OCI-LY1 (cell line): Measurements from ENCODE around the gene HEYL.

Experiments
- H2AFZ ChIP-seq: fragments of 200-600 bp; sonication (generic), shearing (Covaris generic); 2 replicates; pipeline ENCODE4 v1.6.0; 2014; ENCODE audit warnings: antibody characterized with exemption, mild to moderate bottlenecking, low read length
- H3F3A ChIP-seq: fragments of 200-600 bp; sonication (generic), shearing (Covaris generic); 2 replicates; pipeline ENCODE4 v1.6.0; 2014; ENCODE audit warnings: mild to moderate bottlenecking, antibody characterized with exemption, low read length, moderate library complexity; ENCODE audit not compliant: insufficient read depth
- H3K27ac ChIP-seq: fragments of 200-600 bp; sonication (generic); 2 replicates; pipeline ENCODE4 v1.5.1; 2014; ENCODE audit warnings: low read length, mixed run types, mild to moderate bottlenecking, low read depth; ENCODE audit not compliant: poor library complexity, severe bottlenecking
- H3K27me3 ChIP-seq: fragments of 200-600 bp; sonication (generic); 2 replicates; pipeline ENCODE4 v1.6.0; 2014; ENCODE audit warnings: antibody characterized with exemption, mild to moderate bottlenecking, low read length, moderate library complexity; ENCODE audit not compliant: insufficient read depth
- H3K36me3 ChIP-seq: fragments of 200-600 bp; sonication (generic); 2 replicates; pipeline ENCODE4 v1.6.1; 2014; ENCODE audit warnings: mild to moderate bottlenecking, antibody characterized with exemption, low read length, moderate library complexity, mixed read lengths; ENCODE audit not compliant: insufficient read depth
- H3K4me1 ChIP-seq: fragments of 200-600 bp; sonication (generic); 2 replicates; pipeline ENCODE4 v1.5.1; 2014; ENCODE audit warnings: mild to moderate bottlenecking, low read length, moderate library complexity; ENCODE audit not compliant: insufficient read depth, severe bottlenecking
- H3K4me2 ChIP-seq: fragments of 200-600 bp; sonication (generic), shearing (Covaris generic); 2 replicates; pipeline ENCODE4 v1.6.1; 2014; ENCODE audit warnings: low read length
- H3K4me3 ChIP-seq: fragments of 200-600 bp; sonication (generic); 2 replicates; pipeline ENCODE4 v1.5.1; 2014; ENCODE audit warnings: low read length, low read depth, mild to moderate bottlenecking, mixed read lengths; ENCODE audit not compliant: poor library complexity, severe bottlenecking
- H3K79me2 ChIP-seq: fragments of 200-600 bp; shearing (Covaris generic); 2 replicates; pipeline ENCODE4 v1.6.1; 2016; ENCODE audit warnings: mixed run types, low read length, mixed read lengths; ENCODE audit not compliant: insufficient read depth
- H3K9ac ChIP-seq: fragments of 200-600 bp; sonication (generic), shearing (Covaris generic); 2 replicates; pipeline ENCODE4 v1.6.1; 2014; ENCODE audit warnings: mild to moderate bottlenecking, low read length, mixed read lengths
- H3K9me2 ChIP-seq: fragments of 200-600 bp; sonication (generic), shearing (Covaris generic); 2 replicates; pipeline ENCODE4 v1.6.1; 2014; ENCODE audit warnings: low read depth, mild to moderate bottlenecking, low read length, mixed read lengths
- H3K9me3 ChIP-seq: fragments of 200-600 bp; shearing (Covaris generic); 2 replicates; pipeline ENCODE4 v1.6.1; 2014; ENCODE audit warnings: low read length, mixed read lengths
- H4K20me1 ChIP-seq: fragments of 200-600 bp; sonication (generic), shearing (Covaris generic); 2 replicates; pipeline ENCODE4 v1.6.0; 2016; ENCODE audit warnings: mild to moderate bottlenecking, low read length; ENCODE audit not compliant: insufficient read depth
- EZH2 ChIP-seq: fragments of 200-600 bp; sonication (generic), shearing (Covaris generic); IDR thresholded peaks from 2 replicates; pipeline ENCODE4 v1.8.0; 2017; ENCODE audit warnings: borderline replicate concordance, mixed run types, mild to moderate bottlenecking, antibody characterized with exemption, low read length, moderate library complexity, mixed read lengths
- TF ChIP-seq, protein P1 (sequence below): fragments of 200-600 bp; sonication (generic), shearing (Covaris generic); IDR thresholded peaks from 2 replicates; pipeline ENCODE4 v1.5.1; 2017; ENCODE audit warnings: mild to moderate bottlenecking, antibody characterized with exemption, low read length, moderate library complexity, mixed read lengths

Gene HEYL

DNA sequence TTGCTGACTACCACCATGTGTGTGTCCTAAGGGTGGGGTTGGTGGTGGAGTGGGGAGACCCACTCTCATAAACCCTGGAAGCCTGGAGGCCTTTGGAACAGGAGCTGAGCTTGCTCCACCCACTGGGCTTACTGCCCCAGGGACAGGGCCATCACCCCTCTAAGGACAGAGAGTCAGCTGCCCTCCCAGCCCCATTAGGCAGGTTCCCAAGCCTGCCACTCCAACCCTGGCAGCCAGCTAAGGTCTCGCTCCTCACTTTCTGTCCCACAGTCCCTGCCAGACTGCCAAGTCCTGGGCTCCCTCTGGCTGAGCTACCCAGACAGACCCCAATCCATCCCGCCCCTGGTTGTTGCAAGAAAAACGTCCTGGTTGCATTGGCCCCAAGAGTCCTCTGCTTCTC is 28.7 kb upstream of the HEYL start:
- Histone ChIP-seq H3K9me3 (no peaks in the 10 kb centered on the region), H3K4me2 (no peak overlapping the region), H3K36me3 (no peaks in the 10 kb centered on the region), H3F3A (no peaks in the 10 kb centered on the region), H3K4me1 (peaks cover 8% of the 10 kb centered on the region), H3K4me3 (no peak overlapping the region), H3K9ac (no peak overlapping the region), H4K20me1 (no peaks in the 10 kb centered on the region), H3K27me3 (peaks cover 1% of the 10 kb centered on the region; the same call in 1 of the 2 replicates), H3K79me2 (no peaks in the 10 kb centered on the region), H3K27ac (no peak overlapping the region), H3K9me2 (no peaks in the 10 kb centered on the region), H2AFZ (no peak overlapping the region)
- TF ChIP-seq, protein P1, sequence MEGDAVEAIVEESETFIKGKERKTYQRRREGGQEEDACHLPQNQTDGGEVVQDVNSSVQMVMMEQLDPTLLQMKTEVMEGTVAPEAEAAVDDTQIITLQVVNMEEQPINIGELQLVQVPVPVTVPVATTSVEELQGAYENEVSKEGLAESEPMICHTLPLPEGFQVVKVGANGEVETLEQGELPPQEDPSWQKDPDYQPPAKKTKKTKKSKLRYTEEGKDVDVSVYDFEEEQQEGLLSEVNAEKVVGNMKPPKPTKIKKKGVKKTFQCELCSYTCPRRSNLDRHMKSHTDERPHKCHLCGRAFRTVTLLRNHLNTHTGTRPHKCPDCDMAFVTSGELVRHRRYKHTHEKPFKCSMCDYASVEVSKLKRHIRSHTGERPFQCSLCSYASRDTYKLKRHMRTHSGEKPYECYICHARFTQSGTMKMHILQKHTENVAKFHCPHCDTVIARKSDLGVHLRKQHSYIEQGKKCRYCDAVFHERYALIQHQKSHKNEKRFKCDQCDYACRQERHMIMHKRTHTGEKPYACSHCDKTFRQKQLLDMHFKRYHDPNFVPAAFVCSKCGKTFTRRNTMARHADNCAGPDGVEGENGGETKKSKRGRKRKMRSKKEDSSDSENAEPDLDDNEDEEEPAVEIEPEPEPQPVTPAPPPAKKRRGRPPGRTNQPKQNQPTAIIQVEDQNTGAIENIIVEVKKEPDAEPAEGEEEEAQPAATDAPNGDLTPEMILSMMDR = no peak
- TF ChIP-seq EZH2 = no peak

DNA sequence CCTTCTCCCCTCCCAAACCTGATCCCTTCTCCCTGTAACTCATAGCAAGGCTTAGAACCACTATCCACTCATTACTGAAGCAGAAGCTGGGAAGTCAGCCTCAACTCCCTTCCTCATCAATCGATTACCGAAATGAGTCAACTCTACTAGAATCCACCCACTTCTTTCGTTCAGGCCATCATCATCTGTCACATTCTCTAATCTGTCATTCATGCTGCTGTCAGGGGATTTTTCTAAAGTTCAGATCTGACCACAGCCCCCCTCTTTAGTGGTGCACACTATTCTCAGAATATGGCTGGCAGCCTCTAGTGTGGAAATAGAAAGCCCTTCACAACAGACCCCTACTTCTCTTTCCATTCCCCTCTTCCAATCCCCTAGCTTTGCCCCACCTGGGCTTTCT is 27.3 kb upstream of the HEYL start:
- Histone ChIP-seq H3K4me1 (peaks cover 8% of the 10 kb centered on the region), H3K9me2 (no peaks in the 10 kb centered on the region), H3K79me2 (no peaks in the 10 kb centered on the region), H2AFZ (no peak overlapping the region), H3K4me3 (no peak overlapping the region), H4K20me1 (no peaks in the 10 kb centered on the region), H3K9ac (no peak overlapping the region), H3F3A (no peaks in the 10 kb centered on the region), H3K4me2 (no peak overlapping the region), H3K27ac (no peak overlapping the region), H3K27me3 (no peaks in the 10 kb centered on the region), H3K36me3 (no peaks in the 10 kb centered on the region), H3K9me3 (no peaks in the 10 kb centered on the region)
- TF ChIP-seq, protein P1 = no peak
- TF ChIP-seq EZH2 = no peak

DNA sequence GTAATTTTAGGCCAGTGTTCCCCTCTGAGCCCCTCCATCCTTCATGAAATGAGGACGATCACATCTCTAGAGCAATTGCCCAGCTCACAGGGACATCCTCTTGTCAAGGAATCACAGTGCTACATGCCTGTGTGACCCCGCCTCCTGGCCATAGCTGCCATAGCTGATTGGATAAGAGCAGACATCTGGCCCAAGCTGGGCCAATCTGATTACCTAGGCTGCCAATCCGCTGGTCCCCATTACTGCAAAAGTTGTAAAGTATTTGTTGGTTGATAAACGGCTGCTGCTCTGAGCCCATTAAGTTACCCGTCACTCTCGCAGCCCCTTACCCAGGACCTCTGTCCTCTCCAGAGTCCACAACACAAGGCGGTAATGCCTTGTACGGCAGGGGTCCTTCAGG is 24.1 kb upstream of the HEYL start:
- Histone ChIP-seq H3F3A (no peaks in the 10 kb centered on the region), H3K9me3 (no peaks in the 10 kb centered on the region), H3K4me2 (peak overlapping the region; percentile 60), H3K9ac (no peak overlapping the region), H3K36me3 (no peaks in the 10 kb centered on the region), H3K27ac (no peak overlapping the region), H3K4me1 (peaks cover 8% of the 10 kb centered on the region), H3K79me2 (no peaks in the 10 kb centered on the region), H3K4me3 (peak overlapping the region; percentile 40), H2AFZ (no peak overlapping the region), H3K9me2 (no peaks in the 10 kb centered on the region), H4K20me1 (no peaks in the 10 kb centered on the region), H3K27me3 (no peaks in the 10 kb centered on the region)
- TF ChIP-seq, protein P1 = no peak
- TF ChIP-seq EZH2 = no peak
